GM23338 (cell line): ENCODE data around the gene TAF11L10.

ENCODE experiments used
- CREB1 ChIP-seq: fragments of 250-450 bp; sonication (Bioruptor Pico); IDR thresholded peaks from 2 replicates; pipeline ENCODE4 v1.5.0; 2020; ENCODE audit warnings: low read depth, mild to moderate bottlenecking, moderate library complexity
- CTCF ChIP-seq, 2 experiments: fragments of 200-600 bp in 1 of 2; sonication (generic) in 1 of 2; conservative IDR thresholded peaks; 2 replicates each; pipeline versions ENCODE4 v1.5.1 to v1.6.1; 2016 to 2017; ENCODE audit warnings: antibody characterized with exemption in 2 of 2, low read depth in 2 of 2, mild to moderate bottlenecking in 2 of 2, moderate library complexity in 1 of 2
- ETS1 ChIP-seq: IDR thresholded peaks from 2 replicates; pipeline ENCODE4 v1.6.1; 2016; ENCODE audit warnings: antibody characterized with exemption
- EZH2 ChIP-seq: fragments of 200-600 bp; sonication (generic); IDR thresholded peaks from one replicate; pipeline ENCODE4 v1.8.0; 2017; ENCODE audit warnings: antibody characterized with exemption, mild to moderate bottlenecking, low read depth; ENCODE audit not compliant: unreplicated experiment
- EZH2phosphoT487 ChIP-seq: fragments of 200-600 bp; sonication (generic); IDR thresholded peaks from one replicate; pipeline ENCODE4 v1.8.1; 2018; ENCODE audit warnings: antibody characterized with exemption; ENCODE audit not compliant: unreplicated experiment
- JUNB ChIP-seq: IDR thresholded peaks from one replicate; pipeline ENCODE4 v1.6.1; 2016; ENCODE audit warnings: antibody characterized with exemption; ENCODE audit not compliant: unreplicated experiment
- NANOG ChIP-seq: IDR thresholded peaks from 2 replicates; pipeline ENCODE4 v1.6.1; 2016; ENCODE audit warnings: antibody characterized with exemption, borderline replicate concordance
- POLR2AphosphoS5 ChIP-seq: IDR thresholded peaks from 2 replicates; pipeline ENCODE4 v1.6.1; 2016; ENCODE audit warnings: antibody characterized with exemption, low read depth
- REST ChIP-seq: IDR thresholded peaks from one replicate; pipeline ENCODE4 v1.6.1; 2018; ENCODE audit warnings: antibody characterized with exemption; ENCODE audit not compliant: unreplicated experiment
- STAT1 ChIP-seq: IDR thresholded peaks from one replicate; pipeline ENCODE4 v1.6.1; 2016; ENCODE audit warnings: antibody characterized with exemption; ENCODE audit not compliant: unreplicated experiment
- ZNF114 ChIP-seq: fragments of 250-450 bp; sonication (Bioruptor Pico); IDR thresholded peaks from 2 replicates; pipeline ENCODE4 v1.5.0; 2020; ENCODE audit warnings: mild to moderate bottlenecking, moderate library complexity
- ZNF331 ChIP-seq: fragments of 250-450 bp; sonication (Bioruptor Pico); IDR thresholded peaks from 2 replicates; pipeline ENCODE4 v1.5.0; 2020; ENCODE audit warnings: low read depth, mild to moderate bottlenecking, moderate library complexity

GRCh38 chr5:17614872-17615605 lies 17.4 kb upstream of the TAF11L10 start:
- TF ChIP-seq EZH2, result no peak
- TF ChIP-seq CTCF (conservative IDR thresholded peaks at IDR 0.05; ENCODE audit: low read depth in 2 of 2), result no peak
- no peak for TF ChIP-seq POLR2AphosphoS5
- no peak for TF ChIP-seq ETS1
- TF ChIP-seq JUNB, result no peak
- no peak for TF ChIP-seq STAT1
- no peak for TF ChIP-seq ZNF331 (CRISPR knock-in tag)
- no peak for TF ChIP-seq EZH2phosphoT487
- no peak for TF ChIP-seq NANOG
- no peak for TF ChIP-seq REST
- no peak for TF ChIP-seq CREB1 (CRISPR knock-in tag)
- TF ChIP-seq ZNF114, result no peak
